Activated naive CD4-positive, alpha-beta T cell treated with anti-CD3 and anti-CD28 coated beads for 36 hours (primary cell): ENCODE data around the gene BTBD7. TPM values are rescaled to one million over a fixed set of nuclear protein-coding genes. Genes with fewer than 3 reads are reported as not detected.

Experiments used
- CTCF ChIA-PET: fragments of 350-600 bp; sonication (Branson Sonifier 250); formaldehyde crosslinking; loops from one replicate; lab custom pipeline; 2021; ENCODE audit warnings: antibody characterized with exemption; lab: Charles Lee
- DNase-seq: peaks from one replicate; pipeline ENCODE4 v3.0.0-alpha.2; 2020
- H3K27ac Mint-ChIP-seq: one replicate; pipeline ENCODE4 v1.8.0; 2021; ENCODE audit warnings: mild to moderate bottlenecking, mixed read lengths
- H3K27me3 Mint-ChIP-seq: one replicate; pipeline ENCODE4 v1.8.0; 2021; ENCODE audit warnings: low read depth, mixed read lengths
- H3K36me3 Mint-ChIP-seq: one replicate; pipeline ENCODE4 v1.8.0; 2021; ENCODE audit warnings: low read depth, mixed read lengths
- H3K4me1 Mint-ChIP-seq: one replicate; pipeline ENCODE4 v1.8.0; 2021; ENCODE audit warnings: low read depth, mixed read lengths
- H3K4me3 Mint-ChIP-seq: one replicate; pipeline ENCODE4 v1.8.0; 2021; ENCODE audit warnings: mild to moderate bottlenecking, moderate library complexity, mixed read lengths
- H3K9me3 Mint-ChIP-seq: one replicate; pipeline ENCODE4 v1.8.0; 2021; ENCODE audit warnings: mixed read lengths
- intact Hi-C: fragments of 100-400 bp; cut with micrococcal nuclease; formaldehyde crosslinking; loops from one replicate; pipeline ENCODE4 v1.15.1; 2023
- total RNA-seq, 2 experiments: library from RNA; stranded (reverse); gene quantifications; one replicate each; pipeline ENCODE4 v1.2.3, GENCODE V29; 2021

The BTBD7 gene
- total RNA-seq, 2 experiments from 2014 or later = 7.2 to 7.7 TPM

DNA sequence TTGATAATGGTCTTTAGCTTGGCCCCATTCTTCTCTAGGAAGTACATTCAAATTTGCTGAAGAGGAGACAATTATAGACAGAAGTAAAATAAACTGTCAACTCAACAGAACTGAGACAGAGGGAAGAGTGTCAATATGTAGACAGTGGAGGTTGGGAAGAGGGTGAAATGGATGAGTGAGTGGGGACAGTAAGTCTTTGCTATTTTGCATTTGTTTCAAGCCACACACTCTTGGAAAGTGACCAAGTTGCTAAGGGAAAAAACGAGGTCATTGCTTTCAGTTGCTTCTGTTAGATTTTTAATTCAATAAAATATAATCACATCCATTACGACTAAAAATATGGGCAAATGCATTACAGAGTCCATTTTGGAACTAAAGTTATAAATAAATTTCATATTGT is 47.8 kb downstream of the BTBD7 start:
- Mint-ChIP-seq H3K27me3 (no peaks in the 10 kb centered on the region), H3K4me3 (no peak overlapping the region), H3K4me1 (peaks cover 8% of the 10 kb centered on the region), H3K9me3 (no peaks in the 10 kb centered on the region), H3K36me3 (peaks cover 8% of the 10 kb centered on the region), H3K27ac (no peak overlapping the region)
- no peak for DNase-seq
- CTCF ChIA-PET = no interaction called here
- intact Hi-C loops = no loop called here

DNA sequence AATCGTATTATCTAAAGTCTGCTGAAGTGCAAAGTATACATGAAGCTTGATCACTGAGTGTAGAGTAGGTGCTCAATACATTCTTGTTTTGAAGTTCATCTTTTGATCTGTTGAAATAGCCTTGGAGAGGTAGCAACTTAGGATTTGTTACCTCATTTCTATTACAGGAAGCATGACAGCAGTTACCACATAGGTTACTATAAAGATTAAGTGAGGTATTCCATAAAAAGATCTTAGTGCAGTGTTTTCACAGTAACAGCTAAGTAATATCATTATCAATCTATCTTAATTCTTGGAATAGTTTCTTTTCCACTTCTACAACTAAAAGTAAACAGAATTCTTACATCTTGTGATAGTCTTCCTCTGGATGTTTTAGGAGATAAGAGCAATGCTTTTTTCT is 50.9 kb downstream of the BTBD7 start:
- DNase-seq = no peak
- CTCF ChIA-PET = interaction anchor here (0.7 kb wide), 1 partner anchor 169 kb away, joined by 3 read pairs; no protein-coding TSS in a partner anchor
- Mint-ChIP-seq H3K4me3 (no peak overlapping the region), H3K9me3 (no peaks in the 10 kb centered on the region), H3K4me1 (peaks cover 5% of the 10 kb centered on the region), H3K27ac (no peak overlapping the region), H3K36me3 (peaks cover 6% of the 10 kb centered on the region), H3K27me3 (no peaks in the 10 kb centered on the region)
- intact Hi-C loops = no loop called here

DNA sequence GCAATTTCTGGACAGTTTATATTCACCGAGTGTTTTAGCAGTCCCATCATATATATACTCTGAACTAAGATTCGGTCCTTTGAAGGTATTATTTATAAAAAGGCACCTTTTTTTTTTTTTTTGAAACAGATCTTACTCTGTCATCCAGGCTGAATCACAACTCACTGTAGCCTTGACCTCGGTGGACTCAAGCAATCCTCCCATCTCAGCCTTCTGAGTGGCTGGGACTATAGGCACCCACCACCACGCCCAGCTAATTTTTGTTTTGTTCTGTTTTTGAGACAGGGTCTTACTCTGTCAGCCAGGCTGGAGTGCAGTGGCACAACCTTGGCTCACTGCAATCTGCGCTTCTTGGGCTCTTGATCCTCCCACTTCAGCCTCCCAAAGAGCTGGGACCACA is 52.1 kb downstream of the BTBD7 start:
- no peak for DNase-seq
- Mint-ChIP-seq H3K27me3 (no peaks in the 10 kb centered on the region), H3K36me3 (peaks cover 4% of the 10 kb centered on the region), H3K27ac (no peak overlapping the region), H3K4me3 (no peak overlapping the region), H3K9me3 (no peaks in the 10 kb centered on the region), H3K4me1 (peaks cover 5% of the 10 kb centered on the region)
- CTCF ChIA-PET = interaction anchor here (0.6 kb wide), 1 partner anchor 44 kb away, joined by 3 read pairs; no protein-coding TSS in a partner anchor
- intact Hi-C loops = no loop called here

DNA sequence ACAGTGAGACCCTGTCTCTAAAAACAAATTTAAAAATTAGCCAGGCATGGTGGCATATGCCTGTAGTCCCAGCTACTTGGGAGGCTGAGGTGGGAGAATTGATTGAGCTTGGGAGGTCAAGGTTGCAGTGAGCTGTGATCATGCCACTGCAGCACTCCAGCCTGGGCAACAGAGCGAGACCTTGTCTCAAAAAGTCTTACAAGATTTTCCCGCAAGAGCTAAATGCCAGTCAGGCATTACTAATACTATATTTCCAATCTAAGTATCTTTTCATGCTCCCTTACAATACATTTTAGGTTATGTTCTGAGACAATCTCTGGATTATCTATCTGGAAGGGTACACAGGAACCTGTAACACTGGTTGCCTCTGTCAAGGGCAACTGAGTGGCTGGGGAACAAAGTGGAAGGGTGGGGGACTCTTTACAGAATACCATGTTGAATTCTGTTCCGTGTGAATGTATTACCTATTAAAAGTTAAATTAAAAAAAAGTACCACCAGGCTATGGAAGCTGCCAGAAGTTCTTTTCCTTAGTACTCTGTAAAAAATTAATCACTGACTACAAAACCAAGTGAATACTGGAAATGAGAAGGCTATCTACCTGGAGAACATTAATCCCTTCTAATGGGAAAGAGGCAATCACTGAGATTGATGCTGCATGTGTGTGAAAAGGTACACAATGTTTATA is 56.7 kb downstream of the BTBD7 start:
- no peaks in the 10 kb centered on the region for H3K4me1 Mint-ChIP-seq
- no peak for DNase-seq
- no peaks in the 10 kb centered on the region for H3K27me3 Mint-ChIP-seq

DNA sequence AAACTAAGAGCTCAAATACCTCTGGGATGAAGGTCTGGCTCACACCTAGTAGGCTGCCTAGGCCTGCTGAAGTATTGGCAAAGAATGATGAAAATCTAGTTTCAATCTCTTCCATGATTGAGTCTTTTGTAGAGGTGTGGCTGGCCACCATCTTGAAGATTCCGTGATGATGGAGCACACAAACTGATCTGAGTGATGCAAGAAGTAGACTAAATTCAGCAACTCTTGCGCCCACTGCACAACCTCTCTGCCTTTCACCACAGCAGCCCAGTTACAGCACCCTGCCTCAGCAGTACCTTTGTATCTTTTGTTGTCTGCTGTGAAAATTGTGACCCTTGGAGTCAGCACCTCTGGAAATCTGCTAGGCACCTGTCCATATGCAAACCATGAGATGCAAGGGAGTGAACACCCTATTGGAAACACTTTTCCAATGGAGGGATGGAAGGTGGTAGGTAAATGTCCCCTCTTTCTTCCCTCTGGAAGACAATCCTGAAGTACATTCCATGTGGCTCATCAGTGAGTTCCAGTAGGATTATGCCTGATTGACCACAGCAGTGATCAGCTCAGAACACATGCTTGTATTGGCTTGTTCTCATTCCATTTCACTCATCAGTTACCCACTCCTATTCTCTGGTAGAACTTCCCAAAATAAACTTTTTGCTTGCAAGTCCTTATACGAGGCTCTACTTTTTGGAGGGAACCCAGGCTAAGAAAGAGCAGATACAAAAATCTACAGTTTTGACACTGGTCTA is 58.6 kb downstream of the BTBD7 start:
- Mint-ChIP-seq H3K4me1 (no peaks in the 10 kb centered on the region), H3K27me3 (no peaks in the 10 kb centered on the region), H3K4me3 (no peak overlapping the region), H3K36me3 (peaks cover 7% of the 10 kb centered on the region), H3K9me3 (no peaks in the 10 kb centered on the region), H3K27ac (no peak overlapping the region)
- intact Hi-C loops = no loop called here
- no peak for DNase-seq
- CTCF ChIA-PET = no interaction called here

More for the DNA sequence above, 56.7 kb downstream of the BTBD7 start:
- CTCF ChIA-PET = interaction anchor here (0.6 kb wide), 1 partner anchor 32 kb away, joined by 3 read pairs; no protein-coding TSS in a partner anchor
- intact Hi-C loops = no loop called here
- Mint-ChIP-seq H3K9me3 (no peaks in the 10 kb centered on the region), H3K36me3 (peaks cover 9% of the 10 kb centered on the region), H3K4me3 (no peak overlapping the region), H3K27ac (no peak overlapping the region)

DNA sequence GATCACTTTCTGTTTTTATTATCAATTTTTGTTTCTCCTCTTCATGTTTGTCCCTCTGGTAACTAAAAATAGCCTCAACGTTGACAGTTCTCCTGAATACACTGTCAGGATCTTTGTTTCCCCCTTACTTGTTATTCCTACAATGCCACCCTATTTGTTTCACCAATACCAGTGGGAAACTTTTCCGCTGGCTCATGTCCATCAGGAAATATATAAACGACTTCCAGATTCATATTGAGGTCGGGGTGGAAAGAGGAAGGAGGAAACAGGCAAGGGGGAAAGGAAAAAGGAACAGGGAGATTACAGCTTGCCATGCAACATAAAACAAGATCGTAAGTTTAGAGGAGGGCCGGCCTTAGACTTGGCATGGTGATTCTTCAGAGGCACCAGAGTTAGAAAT is 61.7 kb downstream of the BTBD7 start:
- DNase-seq = no peak
- Mint-ChIP-seq H3K4me1 (no peaks in the 10 kb centered on the region), H3K27me3 (no peaks in the 10 kb centered on the region), H3K36me3 (peaks cover 5% of the 10 kb centered on the region), H3K4me3 (no peak overlapping the region), H3K9me3 (no peaks in the 10 kb centered on the region), H3K27ac (no peak overlapping the region)
- intact Hi-C loops = no loop called here
- CTCF ChIA-PET = no interaction called here

DNA sequence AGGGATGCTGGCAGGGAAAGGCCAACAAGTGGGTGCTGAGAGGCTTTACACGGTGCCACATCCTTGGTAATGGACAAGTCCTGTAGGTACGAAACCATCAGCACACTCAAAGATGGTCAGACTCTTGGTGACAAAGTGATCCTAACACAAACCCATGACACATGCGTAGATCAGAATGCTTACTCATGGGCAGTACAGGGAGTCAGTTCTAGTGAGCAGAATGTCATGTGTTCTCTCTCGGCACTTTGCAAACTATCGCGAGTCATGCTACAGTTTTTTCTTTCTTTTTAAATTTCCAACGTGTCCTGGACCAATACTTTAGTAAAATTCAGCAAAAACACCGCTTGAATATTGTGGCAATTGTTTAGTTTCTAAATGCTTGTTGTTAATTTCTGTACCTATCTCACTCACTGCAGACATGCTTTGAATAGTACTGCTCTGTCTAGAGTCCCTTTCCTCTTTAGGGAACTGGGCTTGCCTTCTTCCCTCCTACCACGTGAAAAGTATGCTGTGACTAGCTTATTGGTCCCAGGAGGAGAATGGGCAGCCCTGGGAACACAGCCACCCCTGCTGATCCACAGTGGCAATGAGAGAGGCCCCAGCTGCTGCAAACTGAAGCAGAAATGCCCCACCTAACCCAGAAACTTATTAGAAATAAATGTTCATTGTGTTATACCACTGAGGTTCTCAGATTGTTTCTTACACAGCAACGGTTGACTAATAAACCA is 63.3 kb downstream of the BTBD7 start:
- H3K27me3 Mint-ChIP-seq = no peaks in the 10 kb centered on the region
- peaks cover 6% of the 10 kb centered on the region for H3K36me3 Mint-ChIP-seq
- intact Hi-C loops = no loop called here
- CTCF ChIA-PET = no interaction called here
- H3K9me3 Mint-ChIP-seq = no peaks in the 10 kb centered on the region
- H3K27ac Mint-ChIP-seq = no peak overlapping the region
- no peaks in the 10 kb centered on the region for H3K4me1 Mint-ChIP-seq
- no peak for DNase-seq
- H3K4me3 Mint-ChIP-seq = no peak overlapping the region

DNA sequence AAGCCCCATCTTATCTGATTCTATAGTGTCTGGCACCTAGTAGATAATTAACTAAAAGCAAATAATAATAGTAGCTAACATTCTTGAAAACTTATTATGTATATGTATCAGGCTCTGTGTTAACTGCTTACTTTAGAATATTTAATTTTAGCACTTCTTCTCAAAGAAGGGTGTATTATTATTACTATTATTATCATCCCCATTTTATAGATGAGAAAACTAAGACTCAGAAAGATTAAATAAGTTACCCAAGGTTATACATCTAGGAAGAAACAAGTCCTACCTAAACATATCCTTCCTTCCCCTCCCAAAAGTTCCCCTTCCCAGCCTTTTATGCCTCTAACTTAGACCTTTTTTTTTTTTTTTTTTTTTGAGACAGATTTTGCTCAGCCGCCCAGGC is 64.4 kb downstream of the BTBD7 start:
- Mint-ChIP-seq H3K4me3 (no peak overlapping the region), H3K36me3 (peaks cover 11% of the 10 kb centered on the region), H3K27me3 (no peaks in the 10 kb centered on the region), H3K27ac (no peak overlapping the region), H3K9me3 (no peaks in the 10 kb centered on the region), H3K4me1 (peaks cover 8% of the 10 kb centered on the region)
- intact Hi-C loops = no loop called here
- DNase-seq = no peak
- CTCF ChIA-PET = no interaction called here

DNA sequence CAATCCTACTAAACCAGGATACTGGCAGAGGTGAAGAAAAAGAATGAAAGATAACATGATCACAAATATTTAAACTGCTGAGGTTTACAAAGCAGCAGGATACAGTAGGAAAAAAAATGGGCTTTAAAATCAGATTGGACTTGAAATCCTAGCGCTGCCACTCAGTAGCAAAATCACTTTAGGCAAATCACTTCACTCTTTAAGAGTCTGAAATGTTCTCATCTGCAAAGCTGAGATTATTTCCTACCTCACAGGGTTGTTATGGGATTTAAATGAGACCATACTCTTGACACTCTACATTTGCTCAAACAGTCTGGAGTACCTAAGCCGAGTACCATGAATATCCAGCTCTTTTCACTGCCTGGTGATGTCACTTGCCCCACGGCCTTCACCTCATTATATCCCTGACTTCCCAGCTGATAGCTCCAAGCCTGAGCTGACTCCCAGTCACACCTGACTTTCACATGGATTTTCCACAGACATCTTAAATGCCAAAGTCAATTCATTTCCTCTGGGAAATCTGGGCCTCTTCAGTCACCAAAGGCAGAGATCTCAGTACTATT is 65.6 kb downstream of the BTBD7 start:
- Mint-ChIP-seq H3K4me3 (no peak overlapping the region), H3K27ac (no peak overlapping the region), H3K9me3 (no peaks in the 10 kb centered on the region), H3K36me3 (peaks cover 11% of the 10 kb centered on the region), H3K4me1 (peaks cover 9% of the 10 kb centered on the region), H3K27me3 (no peaks in the 10 kb centered on the region)
- no peak for DNase-seq
- intact Hi-C loops = no loop called here
- CTCF ChIA-PET = interaction anchor here (0.9 kb wide), 1 partner anchor 12 kb away, joined by 3 read pairs; no protein-coding TSS in a partner anchor

DNA sequence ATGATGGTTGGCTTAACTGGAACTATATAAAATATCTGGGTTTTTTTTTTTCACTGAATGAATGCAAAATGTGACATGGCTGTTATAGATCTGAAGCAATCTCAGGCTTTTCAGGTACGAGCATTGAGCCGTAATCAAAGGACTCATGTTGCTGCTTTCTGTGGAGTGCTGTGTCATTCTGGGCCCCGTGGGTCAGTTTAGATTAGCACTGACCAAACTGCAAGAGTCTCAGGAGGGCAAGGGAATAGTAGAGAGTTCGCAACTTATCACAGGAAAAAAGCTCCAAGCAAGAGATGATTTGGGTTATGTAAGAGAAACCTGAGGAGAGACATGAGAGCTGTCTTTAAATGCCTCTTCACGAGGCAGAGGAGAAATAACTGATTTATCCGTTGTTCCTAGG is 66.7 kb downstream of the BTBD7 start:
- H3K9me3 Mint-ChIP-seq = no peaks in the 10 kb centered on the region
- DNase-seq = no peak
- intact Hi-C loops = no loop called here
- no peak overlapping the region for H3K4me3 Mint-ChIP-seq
- H3K36me3 Mint-ChIP-seq = peaks cover 11% of the 10 kb centered on the region
- CTCF ChIA-PET = interaction anchor here (0.8 kb wide), 1 partner anchor 128 kb away, joined by 4 read pairs; no protein-coding TSS in a partner anchor
- no peak overlapping the region for H3K27ac Mint-ChIP-seq
- H3K27me3 Mint-ChIP-seq = no peaks in the 10 kb centered on the region
- peaks cover 9% of the 10 kb centered on the region for H3K4me1 Mint-ChIP-seq

DNA sequence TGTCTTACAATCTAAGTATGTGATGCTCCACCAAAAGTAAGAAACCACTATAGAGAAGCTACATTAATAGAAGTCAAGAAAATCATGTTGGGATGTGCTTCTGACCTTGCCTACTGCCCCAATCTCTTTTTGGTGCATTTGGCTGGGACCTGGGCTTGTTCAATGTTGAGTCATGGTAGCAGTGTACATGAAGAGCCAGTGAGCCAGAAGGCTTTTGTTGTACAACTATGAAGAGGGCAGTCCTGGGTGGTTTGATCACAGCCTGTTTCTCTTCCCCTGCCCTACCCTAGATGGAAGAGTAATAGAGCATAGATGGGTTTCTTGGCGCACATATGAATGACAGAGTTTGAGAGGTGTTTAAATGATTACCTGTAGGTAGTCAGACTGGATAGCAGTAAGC is 69.4 kb downstream of the BTBD7 start:
- peaks cover 9% of the 10 kb centered on the region for H3K4me1 Mint-ChIP-seq
- CTCF ChIA-PET = no interaction called here
- H3K27me3 Mint-ChIP-seq = no peaks in the 10 kb centered on the region
- intact Hi-C loops = no loop called here
- no peak for DNase-seq
- no peak overlapping the region for H3K27ac Mint-ChIP-seq
- peaks cover 13% of the 10 kb centered on the region for H3K36me3 Mint-ChIP-seq
- H3K9me3 Mint-ChIP-seq = no peaks in the 10 kb centered on the region
- no peak overlapping the region for H3K4me3 Mint-ChIP-seq

DNA sequence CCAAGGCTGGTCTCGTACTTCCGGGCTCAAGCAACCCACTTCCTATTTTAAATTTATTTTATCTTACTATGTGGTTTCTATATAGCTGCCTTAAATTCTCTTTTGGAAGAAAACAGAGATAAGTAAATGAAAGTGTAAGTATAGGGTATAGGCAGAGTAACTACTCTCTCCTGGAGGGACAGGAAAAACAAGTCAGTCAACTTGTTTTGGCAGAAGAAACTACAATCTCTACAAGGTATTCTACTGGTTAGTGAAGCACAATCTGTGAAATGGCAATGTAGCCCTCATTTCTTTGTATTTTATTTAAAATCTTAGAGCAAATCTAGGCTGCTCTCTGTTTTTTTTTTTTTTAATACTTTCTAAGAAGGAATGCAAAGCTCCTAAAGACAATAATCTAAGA is 70.4 kb downstream of the BTBD7 start:
- H3K4me3 Mint-ChIP-seq = no peak overlapping the region
- peaks cover 9% of the 10 kb centered on the region for H3K4me1 Mint-ChIP-seq
- no peak for DNase-seq
- peaks cover 13% of the 10 kb centered on the region for H3K36me3 Mint-ChIP-seq
- no peak overlapping the region for H3K27ac Mint-ChIP-seq
- no peaks in the 10 kb centered on the region for H3K9me3 Mint-ChIP-seq
- H3K27me3 Mint-ChIP-seq = no peaks in the 10 kb centered on the region
- intact Hi-C loops = no loop called here
- CTCF ChIA-PET = no interaction called here
